HG02973 (cell line): ENCODE data around the gene KLHL12.

ENCODE experiments used
- ATAC-seq: cut with Tn5 transposase; IDR thresholded peaks from one replicate; pipeline ENCODE4 v1.9.1; 2021; ENCODE audit warnings: moderate library complexity; ENCODE audit not compliant: unreplicated experiment

The KLHL12 gene

DNA sequence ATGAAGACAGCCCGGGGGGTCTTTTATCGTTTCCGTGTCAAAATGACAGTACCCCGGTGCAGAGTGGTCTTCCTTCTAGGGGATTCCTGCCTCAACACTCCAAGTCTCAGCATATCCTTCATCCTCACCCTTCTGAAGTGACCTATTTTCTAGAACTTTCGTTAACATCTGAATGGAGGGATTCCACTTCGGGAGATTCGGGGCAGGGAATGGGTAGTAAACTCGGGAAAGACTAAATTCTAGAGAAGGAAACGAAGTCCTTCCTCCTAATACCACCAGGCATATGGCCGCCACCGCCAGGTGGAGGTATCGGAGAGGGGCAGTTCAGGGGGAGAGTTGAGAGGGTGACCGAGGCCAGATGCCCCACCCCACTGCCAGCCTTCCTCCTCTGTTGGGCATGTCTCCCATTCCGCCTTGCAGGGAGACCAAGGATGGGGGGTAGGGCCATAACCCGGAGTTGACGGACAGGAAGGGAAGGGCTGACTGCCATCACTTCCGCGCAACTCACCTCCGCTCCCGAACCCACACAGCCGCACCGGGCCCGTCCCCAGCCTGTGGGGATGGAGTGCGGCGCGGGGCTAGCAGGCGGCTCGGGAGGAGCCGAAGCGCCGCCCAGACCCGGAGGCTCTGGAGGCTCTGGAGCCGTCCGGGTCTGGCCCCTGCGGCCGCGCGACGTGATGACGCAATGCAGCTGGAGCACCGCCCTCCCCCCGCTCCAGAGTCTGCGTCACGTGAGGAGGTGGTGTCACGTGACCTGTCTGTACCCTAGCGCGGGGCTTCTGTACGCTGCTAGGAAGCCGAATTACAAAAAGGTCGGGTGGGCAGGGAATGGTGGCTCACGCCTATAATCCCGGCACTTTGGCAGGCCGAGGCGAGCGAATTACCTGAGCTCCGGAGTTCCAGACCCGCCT lies at the start of gene KLHL12:
KLHL12 (minus strand) TSS at position 654 of the 911 bp plus-strand sequence. CDS start 2,072 bp downstream, outside the sequence.
- ATAC-seq, result peak; percentile 81

DNA sequence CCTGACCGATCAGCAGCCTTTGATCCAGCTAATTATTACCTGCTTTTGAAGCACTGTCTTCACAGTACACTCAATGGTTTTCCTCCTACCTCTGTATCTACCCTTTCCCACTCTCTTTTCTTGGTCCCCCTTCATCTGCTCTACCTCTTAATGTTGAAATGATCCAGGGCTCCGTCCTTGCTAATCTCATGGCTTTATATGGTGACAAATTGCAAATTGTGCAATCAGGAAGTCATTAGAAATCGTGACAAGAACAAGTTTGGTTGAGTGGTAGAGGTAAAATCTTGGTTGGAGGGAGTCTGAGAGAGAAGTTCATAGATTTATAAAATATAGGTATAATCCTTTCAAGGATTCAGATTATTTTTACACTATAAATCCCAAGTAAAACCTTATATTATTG lies 49.6 kb upstream of the KLHL12 start:
- ATAC-seq, result no peak

DNA sequence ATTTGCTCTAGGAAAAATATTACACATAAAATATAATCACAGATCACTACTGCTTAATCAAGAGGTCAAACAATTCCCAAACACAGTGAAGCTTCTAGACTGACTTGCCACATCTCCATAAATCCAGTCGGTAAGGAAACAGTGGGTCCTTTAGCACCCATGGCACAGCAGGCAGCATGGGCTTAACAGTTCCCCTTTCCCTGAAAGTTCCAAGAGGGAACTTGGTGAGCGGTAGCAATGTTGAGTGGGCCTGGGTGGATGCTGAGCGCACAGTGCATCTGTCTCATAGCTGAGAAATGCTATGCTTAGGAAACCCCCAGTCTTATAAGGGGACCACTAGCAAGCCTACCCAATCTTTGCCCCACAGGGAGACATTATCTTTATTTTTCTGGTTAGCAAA lies 47.8 kb upstream of the KLHL12 start:
- ATAC-seq, result no peak

DNA sequence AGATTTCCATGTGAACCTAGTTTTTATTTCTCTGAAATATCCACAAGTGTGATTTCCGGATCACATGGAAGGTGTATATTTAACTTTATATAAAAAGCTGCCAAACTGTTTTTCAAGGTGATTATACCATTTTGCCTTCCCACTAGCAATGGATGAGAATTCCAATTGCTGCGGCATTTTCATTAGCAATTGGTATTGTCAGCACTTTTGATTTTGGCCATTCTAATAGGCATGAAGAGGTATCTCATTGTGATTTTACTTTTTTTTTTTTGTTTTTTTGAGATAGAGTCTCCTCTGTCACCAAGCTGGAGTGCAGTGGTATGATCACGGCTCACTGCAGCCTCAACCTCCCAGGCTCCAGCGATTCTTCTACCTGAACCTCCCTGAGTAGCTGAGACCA lies 45.0 kb upstream of the KLHL12 start:
- ATAC-seq, result no peak

DNA sequence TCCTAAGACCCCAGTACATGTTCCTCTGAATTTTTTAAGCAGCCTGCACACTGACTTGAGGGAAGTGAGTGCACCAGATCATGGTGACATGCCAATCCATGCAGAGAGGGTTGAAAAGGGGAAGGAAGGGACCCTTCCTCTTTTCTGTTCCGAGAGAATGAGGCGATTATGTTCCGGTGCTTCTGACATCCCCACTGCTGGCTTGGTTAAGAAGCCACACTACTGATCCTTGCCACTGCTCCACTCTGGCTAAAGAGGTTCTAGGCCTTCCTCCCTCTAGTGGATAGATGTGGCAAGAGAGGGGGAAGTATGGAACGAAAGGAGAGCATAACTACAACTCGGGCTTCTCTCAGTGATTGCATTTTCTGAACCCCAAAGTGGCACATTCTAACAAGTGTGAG lies 41.9 kb upstream of the KLHL12 start:
- ATAC-seq, result peak; percentile 72

DNA sequence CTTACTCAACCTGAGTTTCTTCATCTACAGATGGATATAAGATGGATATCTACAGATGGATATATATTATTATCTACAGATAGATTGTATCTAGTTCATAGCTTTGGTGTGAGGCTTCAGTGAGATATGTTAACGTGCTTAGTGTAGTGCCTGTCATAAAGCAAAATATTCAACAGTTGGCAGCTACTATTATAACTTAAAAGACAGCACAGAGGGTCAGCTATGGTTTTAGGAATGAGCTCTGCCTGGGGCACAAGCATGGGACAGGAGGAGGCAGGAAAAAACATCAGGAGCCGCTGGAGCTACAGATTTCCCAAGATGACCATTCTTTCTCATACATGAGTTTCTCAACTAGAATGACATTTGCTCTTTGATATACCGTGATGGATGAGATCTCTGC lies 41.3 kb upstream of the KLHL12 start:
- ATAC-seq, result no peak

DNA sequence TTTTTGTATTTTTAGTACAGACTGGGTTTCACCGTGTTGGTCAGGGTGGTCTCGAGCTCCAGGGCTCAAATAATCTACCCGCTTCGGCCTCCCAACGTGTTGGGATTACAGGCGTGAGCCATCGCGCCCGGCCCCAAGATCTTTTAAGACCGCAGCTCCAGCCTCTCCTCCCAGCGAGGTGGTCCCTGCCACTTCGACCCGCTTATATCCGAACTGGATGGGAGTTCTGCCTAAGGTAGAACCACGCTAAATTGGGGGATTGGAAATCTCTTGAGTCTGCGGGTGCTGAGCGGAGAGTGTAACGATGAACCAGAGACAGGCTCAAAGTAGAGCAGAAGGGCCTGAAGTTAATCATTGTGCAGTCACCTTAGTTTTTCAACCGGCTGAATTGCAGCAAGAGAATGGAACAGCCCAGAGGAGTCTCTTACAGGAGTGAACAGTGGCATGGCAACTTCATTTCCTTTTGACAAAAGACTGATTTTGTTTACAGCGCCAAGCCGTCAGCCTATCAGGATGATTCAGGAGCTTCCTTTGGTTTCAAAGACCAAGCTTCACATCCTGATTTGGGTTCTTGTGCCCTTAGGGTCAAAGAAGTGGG lies 40.7 kb upstream of the KLHL12 start:
- ATAC-seq, result no peak

DNA sequence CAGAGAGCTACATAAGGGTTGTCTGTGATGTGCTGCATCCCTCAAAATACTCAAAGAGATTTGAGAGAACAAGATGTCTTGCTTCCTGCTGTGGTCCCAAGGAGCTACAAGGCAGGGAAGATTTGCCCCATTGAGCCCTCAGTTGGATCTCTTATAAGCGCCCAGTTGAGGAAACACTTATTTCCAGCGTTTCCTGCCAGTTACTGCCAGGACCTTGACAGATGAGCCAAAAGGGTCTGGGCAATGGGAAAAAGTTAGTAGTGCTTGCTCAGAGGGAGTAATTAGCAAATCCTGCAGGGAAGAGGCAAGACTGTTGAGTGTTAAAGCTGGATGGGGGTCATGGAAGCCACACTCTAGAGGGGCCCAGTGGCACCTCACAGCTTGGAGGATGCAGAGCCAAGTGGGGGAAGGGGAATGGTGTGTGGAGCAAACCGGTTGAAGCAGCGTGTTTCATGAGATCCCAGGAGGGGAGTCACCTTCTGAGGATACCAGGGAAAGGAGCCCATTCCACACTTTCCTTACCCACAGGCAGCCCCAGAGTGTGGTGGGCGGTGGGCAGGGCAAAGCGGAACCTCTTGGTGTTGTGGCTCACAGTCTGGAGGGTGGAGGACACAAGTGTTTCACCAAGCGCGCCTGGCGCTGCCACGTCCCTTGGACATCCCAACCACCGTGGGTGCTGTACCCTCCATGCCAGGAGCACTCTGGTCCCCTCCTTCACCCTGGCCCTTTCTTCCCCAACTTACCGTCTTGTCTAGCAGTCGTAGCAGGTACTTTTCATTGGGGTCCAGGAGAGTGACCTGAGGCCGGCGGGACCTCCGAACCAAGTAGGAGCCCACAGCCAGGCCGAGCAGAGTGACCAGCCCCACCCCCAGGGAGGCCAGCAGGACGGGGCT lies 39.2 kb upstream of the KLHL12 start:
- no peak for ATAC-seq

DNA sequence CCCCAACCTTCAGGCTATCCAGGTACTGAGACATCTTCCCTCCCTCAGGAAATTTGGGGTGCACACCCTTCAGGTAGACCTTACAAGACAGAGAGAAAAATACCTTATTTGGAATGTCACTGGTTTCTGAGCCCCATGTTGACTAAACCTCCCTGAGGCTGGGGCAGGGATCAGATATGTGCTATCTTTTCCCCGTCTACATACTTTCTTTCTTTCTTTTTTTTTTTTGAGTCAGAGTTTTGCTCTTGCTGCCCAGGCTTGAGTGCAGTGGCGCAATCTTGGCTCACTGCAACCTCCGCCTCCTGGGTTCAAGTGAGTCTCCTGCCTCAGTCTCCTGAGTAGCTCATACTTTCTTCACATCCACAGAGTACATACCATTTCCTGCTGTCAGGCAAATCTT lies 38.4 kb upstream of the KLHL12 start:
- ATAC-seq, result no peak

DNA sequence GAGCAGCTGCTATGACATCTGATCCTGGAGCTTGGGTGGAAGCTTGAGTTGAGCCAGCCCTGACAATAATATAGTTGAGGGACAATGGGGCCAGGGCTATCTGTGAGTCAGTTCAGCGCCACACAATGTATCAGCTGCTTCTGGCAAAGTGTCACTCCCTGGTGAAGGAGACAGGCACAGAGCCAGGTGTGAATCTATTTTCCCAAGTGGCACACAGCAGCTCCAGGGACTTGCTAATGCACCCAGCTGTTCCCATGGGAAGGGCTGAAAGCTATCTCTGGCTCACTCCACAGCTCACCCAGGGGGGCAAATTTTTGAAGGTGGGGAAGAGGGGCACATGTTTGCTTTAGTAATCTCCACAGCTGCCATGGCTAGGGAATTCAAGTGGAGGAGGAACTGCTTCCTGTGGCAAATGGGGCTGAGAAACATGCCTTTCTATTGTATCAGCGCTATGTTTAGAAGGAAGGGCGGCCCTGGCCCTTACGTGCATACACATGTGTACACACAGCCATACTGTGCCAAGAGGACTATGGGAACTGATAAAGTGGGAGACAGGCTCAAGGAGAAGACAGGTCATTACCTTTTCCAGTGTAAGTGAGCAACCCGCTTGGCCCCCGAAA lies 37.9 kb upstream of the KLHL12 start:
- ATAC-seq, result no peak

DNA sequence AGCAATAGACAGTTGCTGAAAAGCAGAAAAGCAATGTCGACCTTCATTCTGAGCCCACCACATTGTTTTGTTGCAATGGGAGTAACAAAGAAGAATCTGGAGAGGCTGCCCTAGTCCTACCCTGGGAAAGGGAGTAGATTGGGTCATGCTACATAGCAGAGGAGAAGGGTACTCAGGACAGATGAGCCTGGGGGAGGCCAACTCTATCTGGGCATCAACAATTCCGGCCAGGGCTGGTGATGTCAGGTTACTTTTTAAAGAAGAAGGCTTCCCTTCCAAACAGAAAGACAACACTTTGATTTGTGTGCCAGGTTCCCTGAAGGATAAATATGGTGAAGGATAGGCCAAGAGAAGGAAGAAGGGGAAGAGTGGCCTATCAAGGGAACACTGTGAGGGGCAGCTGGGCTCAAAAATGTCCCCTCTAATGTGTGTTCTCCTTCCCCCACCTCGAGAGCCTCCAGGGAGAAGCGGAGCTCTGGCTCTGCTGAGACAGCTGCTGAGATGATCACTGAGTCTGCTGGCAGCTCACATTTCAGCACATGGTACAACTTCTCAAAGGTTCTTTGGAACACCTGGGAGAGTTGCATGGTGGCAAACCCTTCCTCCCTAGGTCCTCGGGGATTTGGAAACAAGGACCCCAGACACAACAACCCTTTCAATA lies 34.3 kb upstream of the KLHL12 start:
- no peak for ATAC-seq

DNA sequence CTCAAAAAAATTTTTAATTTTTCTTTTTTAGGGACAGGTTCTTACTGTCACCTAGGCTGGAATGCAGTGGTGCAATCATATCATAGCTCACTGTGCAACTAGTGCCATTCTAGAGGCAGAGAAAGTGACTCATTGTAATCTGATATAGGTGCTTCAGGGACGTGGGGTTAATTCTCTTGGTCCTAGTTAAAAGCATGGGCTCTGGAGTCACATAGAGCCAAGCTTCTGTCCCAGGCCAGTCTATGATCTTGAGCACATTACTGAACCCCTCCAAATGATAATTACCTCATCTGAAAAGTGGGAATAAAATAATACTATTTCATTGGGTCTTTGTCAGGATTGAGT lies 32.2 kb upstream of the KLHL12 start:
- ATAC-seq, result no peak

DNA sequence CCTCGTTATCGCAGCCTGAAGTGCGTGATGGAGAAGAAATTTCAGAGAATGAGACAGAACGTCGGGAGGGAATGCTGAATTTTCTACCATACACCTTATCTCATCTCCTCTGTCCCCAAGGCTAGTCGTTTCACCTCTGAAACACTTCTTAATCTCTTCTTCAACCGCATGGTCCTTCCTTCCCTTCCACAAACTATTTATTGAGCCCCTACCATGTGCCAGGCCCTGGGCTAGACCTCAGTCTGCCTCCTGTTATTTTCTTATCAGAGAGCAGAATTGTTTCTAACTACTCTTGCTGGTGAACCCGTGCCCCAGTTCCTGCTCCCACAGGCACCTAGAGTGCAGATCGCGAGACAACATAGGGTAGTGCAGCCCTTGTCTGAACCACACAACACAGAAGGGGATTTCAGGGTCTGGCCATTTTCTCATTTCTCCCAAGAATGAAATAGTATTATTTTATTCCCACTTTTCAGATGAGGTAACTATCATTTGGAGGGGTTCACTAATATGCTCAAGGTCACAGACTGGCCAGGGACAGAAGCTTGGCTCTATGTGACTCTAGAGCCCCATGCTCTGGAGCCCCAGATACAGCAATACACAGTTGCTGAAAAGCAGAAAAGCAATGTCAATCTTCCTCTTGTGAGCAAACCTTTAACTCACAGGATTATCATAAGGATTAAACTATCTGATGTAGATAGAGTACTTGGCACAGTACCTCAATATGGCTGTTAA lies 31.7 kb upstream of the KLHL12 start:
- ATAC-seq, result no peak

DNA sequence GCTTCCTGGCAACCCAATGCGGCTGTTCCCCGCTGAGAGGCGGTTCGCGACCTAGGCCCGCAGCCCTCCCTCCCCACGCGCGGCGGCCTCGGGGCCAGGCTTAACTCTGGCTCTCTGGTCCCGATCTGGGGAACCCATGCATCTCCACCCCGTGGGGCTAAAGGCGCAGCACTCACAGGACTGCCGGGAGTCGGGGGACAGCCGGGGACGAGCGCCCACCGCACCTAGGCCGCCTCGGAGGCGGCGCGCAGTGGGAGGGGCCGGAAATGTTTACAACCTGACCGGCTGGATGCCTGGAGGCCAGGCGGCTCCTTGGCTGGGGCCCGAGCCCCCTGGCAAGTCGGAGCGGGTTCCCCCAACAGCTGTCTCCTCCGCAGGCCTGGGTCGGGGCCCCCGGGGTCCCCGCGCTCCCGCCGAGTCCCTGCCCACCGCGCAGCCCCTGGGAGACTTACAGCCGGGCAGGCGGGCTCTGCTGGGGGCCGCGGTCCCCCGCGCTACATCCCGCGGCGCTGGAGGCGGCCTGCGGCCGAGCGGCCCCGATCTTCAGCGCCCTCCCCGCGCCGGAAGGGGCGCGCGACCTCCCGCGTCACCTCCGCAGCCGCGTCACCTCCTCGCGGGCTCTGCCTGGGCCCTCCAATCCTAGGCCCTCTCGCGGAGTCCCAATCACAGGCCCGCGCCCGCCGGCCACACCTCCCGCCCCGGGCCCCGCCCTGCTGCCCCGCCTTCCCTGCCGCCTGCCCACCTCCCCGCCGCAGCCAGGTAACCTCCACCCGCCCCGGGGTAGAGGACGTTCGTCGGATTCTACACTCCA lies 30.9 kb upstream of the KLHL12 start, which contains the start of gene ADIPOR1:
ADIPOR1 (minus strand) TSS at position 580 of the 811 bp plus-strand sequence. CDS start 7,242 bp downstream, outside the sequence.
- ATAC-seq, result peak; percentile 96

DNA sequence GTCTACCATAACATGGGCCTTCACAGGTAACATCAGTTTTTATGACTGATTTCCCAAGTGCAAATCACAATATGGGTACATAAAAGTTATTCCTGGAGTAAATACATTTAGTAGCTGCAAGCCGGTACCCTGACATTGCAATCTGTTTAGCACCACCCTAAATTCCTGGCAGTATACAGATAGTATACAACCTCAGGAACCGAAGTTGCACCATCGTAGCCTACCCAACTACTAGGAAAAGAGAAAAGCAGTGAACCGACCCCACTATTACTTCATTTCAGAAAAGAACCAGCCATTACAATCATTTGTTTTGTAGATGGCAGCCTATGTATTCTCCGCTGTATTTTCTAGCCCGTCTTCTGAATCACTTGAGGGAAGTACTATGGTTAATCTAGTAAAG lies 29.9 kb upstream of the KLHL12 start:
- no peak for ATAC-seq

DNA sequence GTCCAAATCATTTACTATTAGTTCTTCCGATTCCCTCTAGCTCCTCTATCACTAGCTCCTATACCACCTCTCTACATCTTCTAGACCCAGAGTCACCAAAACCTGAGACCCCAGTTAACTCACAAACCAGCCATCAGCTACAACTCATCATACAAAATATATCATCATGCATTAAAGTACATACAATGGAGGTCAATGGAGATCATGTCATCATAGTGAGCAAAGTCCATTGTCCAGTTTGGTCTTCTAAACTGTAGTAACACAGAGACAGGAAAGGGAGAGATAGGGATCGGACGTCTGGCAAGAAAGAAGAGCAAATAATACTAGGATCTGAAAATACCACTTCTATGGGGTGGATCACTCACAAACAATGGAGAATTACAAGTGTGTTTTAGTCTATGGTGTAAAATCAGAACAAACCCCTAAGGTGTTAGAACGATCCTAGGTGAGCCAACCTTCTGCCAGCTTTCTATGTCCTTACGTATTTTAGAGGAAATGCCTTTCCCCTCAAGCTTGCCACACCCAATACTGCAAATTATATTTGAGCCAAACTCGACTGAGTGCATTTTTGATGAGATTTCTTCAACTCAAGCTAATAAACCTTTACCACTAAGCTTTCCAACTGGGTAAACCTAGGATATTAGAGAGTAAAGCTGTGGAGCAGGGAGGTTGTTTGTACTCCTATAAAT lies 27.2 kb upstream of the KLHL12 start:
- ATAC-seq, result no peak

DNA sequence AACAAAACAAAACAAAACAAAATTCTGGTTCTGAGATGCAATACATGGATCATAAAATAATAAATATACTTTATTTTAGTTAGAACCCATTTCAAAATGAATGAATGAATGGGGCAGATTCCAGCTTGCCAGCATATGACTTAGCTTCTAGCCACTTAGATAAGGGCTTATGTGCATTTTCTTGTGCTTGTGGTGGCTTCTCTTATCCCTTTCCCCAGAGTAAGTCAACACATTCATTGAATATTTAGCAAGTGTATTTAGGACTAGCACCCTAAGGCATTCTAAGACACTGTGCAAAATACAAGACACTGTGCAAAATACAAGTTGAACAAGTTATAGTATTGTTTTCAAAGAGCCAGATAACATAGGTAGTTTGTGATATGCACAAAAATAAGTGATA lies 26.4 kb upstream of the KLHL12 start:
- ATAC-seq, result no peak

DNA sequence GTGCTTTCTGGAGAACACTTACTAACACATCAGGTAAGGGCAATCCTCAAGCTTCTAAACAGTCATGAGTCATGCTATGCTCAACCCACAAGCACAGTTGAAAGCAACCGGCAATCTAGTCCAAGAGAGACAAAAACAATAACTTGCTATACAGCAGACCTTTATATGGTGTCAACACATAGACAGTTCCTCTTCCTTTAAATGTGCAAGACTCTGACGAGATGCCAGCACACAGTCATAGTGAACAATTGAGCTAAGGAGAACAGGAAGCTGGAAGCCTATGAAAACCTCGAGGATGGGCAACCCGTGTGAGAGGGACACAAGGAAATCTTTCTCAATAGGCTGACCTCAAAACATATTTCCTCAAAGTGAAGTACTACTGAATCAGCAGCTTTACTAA lies 25.8 kb upstream of the KLHL12 start:
- ATAC-seq, result no peak
